Activated CD4-positive, alpha-beta T cell treated with anti-CD3 and anti-CD28 coated beads for 36 hours (primary cell): ENCODE measurements around the gene RBM20. TPM values are rescaled to one million over a fixed set of nuclear protein-coding genes. Genes with fewer than 3 reads are reported as not detected.

Source experiments
- ATAC-seq: fragments of 200-7000 bp; cut with Tn5 transposase; one replicate; pipeline ENCODE4 v1.10.0; 2021; ENCODE audit warnings: mild to moderate bottlenecking, moderate library complexity
- CTCF ChIA-PET: fragments of 350-600 bp; sonication (Branson Sonifier 250); formaldehyde crosslinking; loops from one replicate; lab custom pipeline; 2021; ENCODE audit warnings: antibody characterized with exemption; lab: Charles Lee
- POLR2A ChIA-PET: fragments of 350-600 bp; sonication (Branson Sonifier 250); formaldehyde crosslinking; loops from one replicate; lab custom pipeline; 2021; ENCODE audit warnings: antibody characterized with exemption, inconsistent platforms; lab: Charles Lee
- DNase-seq: peaks from one replicate; pipeline ENCODE4 v3.0.0-alpha.2; 2020
- H3K27ac Mint-ChIP-seq: one replicate; pipeline ENCODE4 v1.8.0; 2021; ENCODE audit warnings: mixed read lengths
- H3K27me3 Mint-ChIP-seq: one replicate; pipeline ENCODE4 v1.8.0; 2021; ENCODE audit warnings: mixed read lengths
- H3K36me3 Mint-ChIP-seq: one replicate; pipeline ENCODE4 v1.8.0; 2021; ENCODE audit warnings: low read depth, mixed read lengths
- H3K4me1 Mint-ChIP-seq: one replicate; pipeline ENCODE4 v1.8.0; 2021; ENCODE audit warnings: mixed read lengths
- H3K4me3 Mint-ChIP-seq: one replicate; pipeline ENCODE4 v1.8.0; 2021; ENCODE audit warnings: mild to moderate bottlenecking, moderate library complexity, mixed read lengths
- H3K9me3 Mint-ChIP-seq: one replicate; pipeline ENCODE4 v1.8.0; 2021; ENCODE audit warnings: low read depth, mixed read lengths
- intact Hi-C, 2 experiments: fragments of 100-400 bp; cut with DNase I in 1 of 2; cut with micrococcal nuclease in 1 of 2; formaldehyde crosslinking; loops; one replicate each; pipeline versions ENCODE4 v1.14.2 to v1.15.1; 2022 to 2024; cut with DNase I, micrococcal nuclease
- total RNA-seq, 2 experiments: library from RNA; stranded (reverse); gene quantifications; one replicate each; pipeline ENCODE4 v1.2.3, GENCODE V29; 2021

RBM20 gene
- total RNA-seq, 2 experiments from 2014 or later, result 0.05 to 0.40 TPM

- H3K4me3 Mint-ChIP-seq, result no peak overlapping the region
- H3K4me1 Mint-ChIP-seq, result peaks cover 21% of the 10 kb centered on the region
- no peak for ATAC-seq
- H3K27me3 Mint-ChIP-seq, result no peaks in the 10 kb centered on the region
- POLR2A ChIA-PET, result no interaction called here
- H3K36me3 Mint-ChIP-seq, result no peaks in the 10 kb centered on the region
- CTCF ChIA-PET, result interaction anchor here (0.6 to 0.7 kb wide), 2 partner anchors 226 to 505 kb away, joined by 3 to 4 read pairs; no protein-coding TSS in a partner anchor
- H3K27ac Mint-ChIP-seq, result no peak overlapping the region
- intact Hi-C loops, result no loop called here
- no peaks in the 10 kb centered on the region for H3K9me3 Mint-ChIP-seq
- no peak for DNase-seq
Measured at GRCh38 chr10:110811791-110812581, 167.8 kb downstream of the RBM20 start.

- DNase-seq (no peak), ATAC-seq (no peak)
- Mint-ChIP-seq H3K4me1 (peaks cover 27% of the 10 kb centered on the region), H3K27me3 (no peaks in the 10 kb centered on the region), H3K9me3 (no peaks in the 10 kb centered on the region), H3K27ac (no peak overlapping the region), H3K36me3 (no peaks in the 10 kb centered on the region), H3K4me3 (no peak overlapping the region)
- POLR2A ChIA-PET, result no interaction called here
- CTCF ChIA-PET, result no interaction called here
- intact Hi-C loops, result no loop called here
Measured at GRCh38 chr10:110812583-110812982, 168.4 kb downstream of the RBM20 start.

- H3K36me3 Mint-ChIP-seq, result no peaks in the 10 kb centered on the region
Measured at GRCh38 chr10:110813743-110814472, 169.8 kb downstream of the RBM20 start.

GRCh38 chr10:110815354-110816004, 171.3 kb downstream of the RBM20 start:
- ChIA-PET CTCF (no interaction called here), POLR2A (no interaction called here)
- Mint-ChIP-seq H3K4me1 (peaks cover 29% of the 10 kb centered on the region), H3K36me3 (no peaks in the 10 kb centered on the region), H3K27ac (no peak overlapping the region), H3K27me3 (no peaks in the 10 kb centered on the region), H3K4me3 (no peak overlapping the region), H3K9me3 (no peaks in the 10 kb centered on the region)
- DNase-seq (peak; percentile 17), ATAC-seq (peak; percentile 96)
- intact Hi-C loops, result no loop called here

More at GRCh38 chr10:110813743-110814472, 169.8 kb downstream of the RBM20 start:
- ATAC-seq, result no peak
- CTCF ChIA-PET, result no interaction called here
- intact Hi-C loops, result no loop called here
- H3K27me3 Mint-ChIP-seq, result no peaks in the 10 kb centered on the region
- no peaks in the 10 kb centered on the region for H3K9me3 Mint-ChIP-seq
- H3K4me3 Mint-ChIP-seq, result no peak overlapping the region
- POLR2A ChIA-PET, result no interaction called here
- H3K27ac Mint-ChIP-seq, result no peak overlapping the region
- no peak for DNase-seq
- H3K4me1 Mint-ChIP-seq, result peaks cover 29% of the 10 kb centered on the region

- Mint-ChIP-seq H3K36me3 (no peaks in the 10 kb centered on the region), H3K9me3 (no peaks in the 10 kb centered on the region), H3K27me3 (no peaks in the 10 kb centered on the region), H3K4me1 (peaks cover 31% of the 10 kb centered on the region), H3K27ac (no peak overlapping the region), H3K4me3 (no peak overlapping the region)
- DNase-seq, result no peak
- ChIA-PET POLR2A (interaction anchor here (1.0 kb wide), 1 partner anchor 18 kb away, joined by 3 read pairs; no protein-coding TSS in a partner anchor), CTCF (no interaction called here)
- ATAC-seq, result no peak
- intact Hi-C loops, result no loop called here
Measured at GRCh38 chr10:110817614-110818013, 173.5 kb downstream of the RBM20 start.

- no peak overlapping the region for H3K27ac Mint-ChIP-seq
- ChIA-PET CTCF (interaction anchor here (0.6 to 0.9 kb wide), 3 partner anchors 69 to 98 kb away, joined by 3 read pairs; no protein-coding TSS in a partner anchor), POLR2A (interaction anchor here (0.5 to 0.8 kb wide), 3 partner anchors 14 to 1962 kb away, joined by 3 read pairs; no protein-coding TSS in a partner anchor)
- H3K4me3 Mint-ChIP-seq, result no peak overlapping the region
- H3K9me3 Mint-ChIP-seq, result no peaks in the 10 kb centered on the region
- no peaks in the 10 kb centered on the region for H3K36me3 Mint-ChIP-seq
- intact Hi-C loops, result no loop called here
- no peak for DNase-seq
- H3K4me1 Mint-ChIP-seq, result peaks cover 31% of the 10 kb centered on the region
- H3K27me3 Mint-ChIP-seq, result no peaks in the 10 kb centered on the region
- ATAC-seq, result no peak
Measured at GRCh38 chr10:110818311-110819256, 174.4 kb downstream of the RBM20 start.

GRCh38 chr10:110820321-110820814, 176.2 kb downstream of the RBM20 start:
- DNase-seq (no peak), ATAC-seq (no peak)
- Mint-ChIP-seq H3K36me3 (no peaks in the 10 kb centered on the region), H3K27me3 (no peaks in the 10 kb centered on the region), H3K27ac (no peak overlapping the region), H3K4me3 (no peak overlapping the region), H3K4me1 (peaks cover 25% of the 10 kb centered on the region), H3K9me3 (no peaks in the 10 kb centered on the region)
- ChIA-PET POLR2A (no interaction called here), CTCF (interaction anchor here (0.6 to 0.7 kb wide), 2 partner anchors 75 to 148 kb away, joined by 3 read pairs; no protein-coding TSS in a partner anchor)
- intact Hi-C loops, result no loop called here

GRCh38 chr10:110821508-110821907, 177.4 kb downstream of the RBM20 start:
- no peak overlapping the region for H3K27ac Mint-ChIP-seq

GRCh38 chr10:110822035-110822711, 178.0 kb downstream of the RBM20 start:
- H3K27me3 Mint-ChIP-seq, result no peaks in the 10 kb centered on the region
- POLR2A ChIA-PET, result no interaction called here

More at GRCh38 chr10:110821508-110821907, 177.4 kb downstream of the RBM20 start:
- no peaks in the 10 kb centered on the region for H3K36me3 Mint-ChIP-seq
- ATAC-seq (no peak), DNase-seq (no peak)
- ChIA-PET POLR2A (no interaction called here), CTCF (interaction anchor here (1.2 to 1.5 kb wide), 2 partner anchors 75 to 213 kb away, joined by 3 read pairs; no protein-coding TSS in a partner anchor)
- H3K4me3 Mint-ChIP-seq, result no peak overlapping the region
- intact Hi-C loops, result no loop called here
- no peaks in the 10 kb centered on the region for H3K27me3 Mint-ChIP-seq
- H3K4me1 Mint-ChIP-seq, result peaks cover 15% of the 10 kb centered on the region
- H3K9me3 Mint-ChIP-seq, result no peaks in the 10 kb centered on the region

More at GRCh38 chr10:110822035-110822711, 178.0 kb downstream of the RBM20 start:
- no peak for DNase-seq
- CTCF ChIA-PET, result interaction anchor here (1.2 to 1.5 kb wide), 2 partner anchors 76 to 213 kb away, joined by 3 read pairs; no protein-coding TSS in a partner anchor
- peaks cover 8% of the 10 kb centered on the region for H3K4me1 Mint-ChIP-seq
- no peak overlapping the region for H3K27ac Mint-ChIP-seq
- no peak for ATAC-seq
- intact Hi-C loops, result no loop called here
- no peak overlapping the region for H3K4me3 Mint-ChIP-seq
- H3K9me3 Mint-ChIP-seq, result no peaks in the 10 kb centered on the region
- H3K36me3 Mint-ChIP-seq, result no peaks in the 10 kb centered on the region
